ENCODE measurements around the gene EFCAB7.
A peak's percentile ranks its signal among the peaks of the same experiment; 100 is the strongest.

The EFCAB7 gene

DNA sequence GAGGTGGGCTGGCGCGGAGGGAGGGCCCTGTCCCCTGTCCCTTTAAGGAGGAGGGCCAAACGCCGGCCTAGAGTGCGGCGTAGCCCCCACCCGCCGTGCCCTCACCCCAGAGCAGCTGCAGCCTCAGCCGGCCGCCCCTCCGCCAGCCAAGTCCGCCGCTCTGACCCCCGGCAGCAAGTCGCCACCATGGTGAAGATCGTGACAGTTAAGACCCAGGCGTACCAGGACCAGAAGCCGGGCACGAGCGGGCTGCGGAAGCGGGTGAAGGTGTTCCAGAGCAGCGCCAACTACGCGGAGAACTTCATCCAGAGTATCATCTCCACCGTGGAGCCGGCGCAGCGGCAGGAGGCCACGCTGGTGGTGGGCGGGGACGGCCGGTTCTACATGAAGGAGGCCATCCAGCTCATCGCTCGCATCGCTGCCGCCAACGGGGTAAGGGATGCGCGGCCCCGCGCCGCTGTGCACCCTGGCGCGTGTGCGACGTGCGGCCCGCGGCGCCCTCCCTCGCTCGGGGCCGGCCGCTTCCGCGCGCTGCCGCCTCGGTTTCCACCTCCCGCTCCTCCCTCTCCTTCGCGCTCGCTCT, 70.1 kb downstream of the EFCAB7 start, which contains the start of gene PGM1 (continued):
- peak; percentile 90 for TF ChIP-seq SP3 (tag by site-specific recombination; IDR thresholded peaks at IDR 0.05)
- peak; percentile 77; the same call in 1 of the 2 replicates for TF ChIP-seq ZBTB20 (tag by site-specific recombination; IDR thresholded peaks at IDR 0.05)
- TF ChIP-seq KLF8 (tag by site-specific recombination; IDR thresholded peaks at IDR 0.05) = 0 out of 2 replicates have a peak, but pooled peaks have one; percentile 6
- peak; percentile 63; the same call in 1 of the 2 replicates for TF ChIP-seq ZSCAN30 (tag by site-specific recombination; IDR thresholded peaks at IDR 0.05)
- TF ChIP-seq ZNF112 (tag by site-specific recombination; IDR thresholded peaks at IDR 0.05) = no peak
- no peak for TF ChIP-seq ZNF514 (tag by site-specific recombination; IDR thresholded peaks at IDR 0.05)
- peak; percentile 69; the same call in 1 of the 2 replicates for TF ChIP-seq ZNF660 (tag by site-specific recombination; IDR thresholded peaks at IDR 0.05)
- TF ChIP-seq CTCF (tag by site-specific recombination; IDR thresholded peaks at IDR 0.05) = peak; percentile 10; the same call in 1 of the 2 replicates
- 0 out of 2 replicates have a peak, but pooled peaks have one; percentile 6 for TF ChIP-seq ZNF580 (tag by site-specific recombination; IDR thresholded peaks at IDR 0.05)
- TF ChIP-seq ZNF391 (tag by site-specific recombination; IDR thresholded peaks at IDR 0.05; ENCODE audit: borderline replicate concordance, low read depth) = 0 out of 2 replicates have a peak, but pooled peaks have one; percentile 80
- peak; percentile 68 for TF ChIP-seq ZEB2 (tag by site-specific recombination; IDR thresholded peaks at IDR 0.05)
- peak; percentile 76 for TF ChIP-seq HIC1 (tag by site-specific recombination; IDR thresholded peaks at IDR 0.05)
- peak; percentile 44; the same call in 1 of the 2 replicates for TF ChIP-seq ZBTB11 (tag by site-specific recombination; conservative IDR thresholded peaks at IDR 0.05; ENCODE audit: low read depth)
- peak; percentile 80; the same call in 1 of the 2 replicates for TF ChIP-seq ZNF324 (tag by site-specific recombination; IDR thresholded peaks at IDR 0.05)
- TF ChIP-seq ZNF302 (tag by site-specific recombination; IDR thresholded peaks at IDR 0.05; ENCODE audit: low read depth) = no peak
- peak; percentile 63 for TF ChIP-seq ZNF561 (tag by site-specific recombination; IDR thresholded peaks at IDR 0.05; ENCODE audit: borderline replicate concordance)
- peak; percentile 73 for TF ChIP-seq ZNF398 (tag by site-specific recombination; IDR thresholded peaks at IDR 0.05)
- TF ChIP-seq FEZF1 (tag by site-specific recombination; IDR thresholded peaks at IDR 0.05) = no peak
- TF ChIP-seq, protein P1, sequence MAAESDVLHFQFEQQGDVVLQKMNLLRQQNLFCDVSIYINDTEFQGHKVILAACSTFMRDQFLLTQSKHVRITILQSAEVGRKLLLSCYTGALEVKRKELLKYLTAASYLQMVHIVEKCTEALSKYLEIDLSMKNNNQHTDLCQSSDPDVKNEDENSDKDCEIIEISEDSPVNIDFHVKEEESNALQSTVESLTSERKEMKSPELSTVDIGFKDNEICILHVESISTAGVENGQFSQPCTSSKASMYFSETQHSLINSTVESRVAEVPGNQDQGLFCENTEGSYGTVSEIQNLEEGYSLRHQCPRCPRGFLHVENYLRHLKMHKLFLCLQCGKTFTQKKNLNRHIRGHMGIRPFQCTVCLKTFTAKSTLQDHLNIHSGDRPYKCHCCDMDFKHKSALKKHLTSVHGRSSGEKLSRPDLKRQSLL (tag by site-specific recombination; IDR thresholded peaks at IDR 0.05) = no peak
- peak; percentile 29; the same call in 1 of the 2 replicates for TF ChIP-seq KLF17 (tag by site-specific recombination; IDR thresholded peaks at IDR 0.05)
- TF ChIP-seq ZBTB17 (tag by site-specific recombination; IDR thresholded peaks at IDR 0.05) = peak; percentile 87
- TF ChIP-seq ZNF692 (tag by site-specific recombination; IDR thresholded peaks at IDR 0.05) = peak; percentile 69
- TF ChIP-seq YY1 (tag by site-specific recombination; IDR thresholded peaks at IDR 0.05) = 0 out of 2 replicates have a peak, but pooled peaks have one; percentile 10
- no peak for TF ChIP-seq ZNF114 (tag by site-specific recombination; IDR thresholded peaks at IDR 0.05)
- TF ChIP-seq ZNF10 (tag by site-specific recombination; IDR thresholded peaks at IDR 0.05) = peak; percentile 69
- TF ChIP-seq SP2 (tag by site-specific recombination; IDR thresholded peaks at IDR 0.05) = peak; percentile 80
